HCT116 (cell line): ENCODE measurements around the gene YBX3. TPM values are rescaled to one million over a fixed set of nuclear protein-coding genes. Genes with fewer than 3 reads are reported as not detected.

ENCODE experiments used
- ATAC-seq: fragments of 200-7000 bp; cut with Tn5 transposase; 2 replicates; pipeline ENCODE4 v1.9.1; 2020; ENCODE audit warnings: mild to moderate bottlenecking, moderate library complexity
- BruUV-seq: library from RNA; stranded (reverse); fragments of 400-500 nt; replicated peaks from 2 replicates; lab custom pipeline; 2021; lab: Mats Ljungman, UMichigan
- CTCF ChIA-PET: fragments of 300-600 bp; sonication (Branson Sonifier 250); formaldehyde crosslinking; loops from one replicate; lab custom pipeline; 2021; ENCODE audit warnings: antibody characterized with exemption; lab: Charles Lee
- POLR2A ChIA-PET: fragments of 300-600, 350-600 bp; sonication (Branson Sonifier 250); formaldehyde crosslinking; loops from one replicate; lab custom pipeline; 2021; ENCODE audit warnings: antibody characterized with exemption; lab: Charles Lee
- RAD21 ChIA-PET, 2 experiments: fragments of 300-600 bp; sonication (Branson Sonifier 250); formaldehyde crosslinking; loops; one replicate each; lab custom pipeline; 2023; ENCODE audit warnings: low total read pairs in 2 of 2; ENCODE audit not compliant: uncharacterized antibody in 2 of 2, unreplicated experiment in 2 of 2, low non-redundant PET in 1 of 2; lab: Charles Lee
- DNase-seq: peaks from one replicate; pipeline ENCODE4 v3.0.0-alpha.2; 2010; ENCODE audit warnings: low read depth, low spot score
- H2AFZ ChIP-seq: fragments of 200-600 bp; shearing (Covaris generic), sonication (generic); 2 replicates; pipeline ENCODE4 v1.6.1; 2017; ENCODE audit warnings: low read depth, mixed run types, mixed read lengths, antibody characterized with exemption, low read length; ENCODE audit not compliant: poor library complexity, severe bottlenecking
- H3K27ac ChIP-seq: 2 replicates; pipeline ENCODE4 v1.5.1; 2012; ENCODE audit warnings: low read depth, low read length
- H3K27me3 ChIP-seq: fragments of 200-600 bp; sonication (generic); 2 replicates; pipeline ENCODE4 v1.6.1; 2016; ENCODE audit warnings: mixed run types, low read length, mixed read lengths; ENCODE audit not compliant: insufficient read depth
- H3K36me3 ChIP-seq, 2 experiments: fragments of 200-500 bp in 1 of 2; fragments of 200-600 bp in 1 of 2; sonication (Bioruptor generic) in 1 of 2; sonication (generic) in 1 of 2; 2 replicates each; pipeline versions ENCODE4 v1.5.1 to v1.6.1; 2014 to 2016; ENCODE audit warnings: low read length in 2 of 2, inconsistent platforms in 1 of 2, mixed read lengths in 1 of 2, mixed run types in 1 of 2; ENCODE audit not compliant: insufficient read depth in 2 of 2, control insufficient read depth in 1 of 2
- H3K4me1 ChIP-seq, 2 experiments: fragments of 200-600 bp in 1 of 2; sonication (generic) in 1 of 2; 2 replicates each; pipeline versions ENCODE4 v1.5.1 to v1.6.1; 2012 to 2017; ENCODE audit warnings: low read length in 2 of 2, inconsistent platforms in 1 of 2, mild to moderate bottlenecking in 1 of 2, mixed read lengths in 1 of 2, mixed run types in 1 of 2, moderate library complexity in 1 of 2; ENCODE audit not compliant: insufficient read depth in 2 of 2, control insufficient read depth in 1 of 2
- H3K4me2 ChIP-seq: fragments of 200-600 bp; sonication (generic); 2 replicates; pipeline ENCODE4 v1.6.1; 2017; ENCODE audit warnings: mixed run types, low read length, mixed read lengths
- H3K4me3 ChIP-seq, 2 experiments: fragments of 200-600 bp in 1 of 2; sonication (generic) in 1 of 2; replicated peaks in 1 of 2; 2 replicates each; pipeline ENCODE4 v1.5.1; 2011 to 2016; ENCODE audit warnings: low read length in 2 of 2, control low read depth in 1 of 2, low read depth in 1 of 2, mild to moderate bottlenecking in 1 of 2, mixed read lengths in 1 of 2, mixed run types in 1 of 2
- H3K79me2 ChIP-seq: fragments of 200-600 bp; sonication (generic); 2 replicates; pipeline ENCODE4 v1.6.1; 2017; ENCODE audit warnings: mild to moderate bottlenecking, mixed run types, low read length, moderate library complexity, mixed read lengths; ENCODE audit not compliant: insufficient read depth
- H3K9ac ChIP-seq: fragments of 200-600 bp; sonication (generic); 2 replicates; pipeline ENCODE4 v1.6.1; 2016; ENCODE audit warnings: low read length, mixed read lengths
- H3K9me2 ChIP-seq: fragments of 200-600 bp; sonication (generic), shearing (Covaris generic); 2 replicates; pipeline ENCODE4 v1.6.1; 2017; ENCODE audit warnings: mixed run types, mild to moderate bottlenecking, moderate library complexity; ENCODE audit not compliant: insufficient read depth
- H3K9me3 ChIP-seq, 2 experiments: fragments of 200-500 bp in 1 of 2; fragments of 200-600 bp in 1 of 2; sonication (Bioruptor generic) in 1 of 2; sonication (generic) in 1 of 2; 2 replicates each; pipeline ENCODE4 v1.6.1; 2014 to 2017; ENCODE audit warnings: low read length in 2 of 2, mixed read lengths in 2 of 2, inconsistent platforms in 1 of 2, low read depth in 1 of 2, mild to moderate bottlenecking in 1 of 2, mixed run types in 1 of 2, moderate library complexity in 1 of 2; ENCODE audit not compliant: control insufficient read depth in 1 of 2, insufficient read depth in 1 of 2
- H4K20me1 ChIP-seq: fragments of 200-600 bp; sonication (generic), shearing (Covaris generic); 2 replicates; pipeline ENCODE4 v1.6.1; 2017; ENCODE audit warnings: mixed run types, mild to moderate bottlenecking, moderate library complexity; ENCODE audit not compliant: insufficient read depth
- CTCF ChIP-seq, 3 experiments: fragments of 200-600 bp in 1 of 3; sonication (generic) in 1 of 3; IDR thresholded peaks in 2 of 3; conservative IDR thresholded peaks in 1 of 3; 2 replicates each; pipeline ENCODE4 v1.5.1; 2012 to 2017; ENCODE audit warnings: low read depth in 2 of 3, low read length in 2 of 3, antibody characterized with exemption in 1 of 3, borderline replicate concordance in 1 of 3, control low read depth in 1 of 3, mild to moderate bottlenecking in 1 of 3, mixed read lengths in 1 of 3, mixed run types in 1 of 3, moderate library complexity in 1 of 3; ENCODE audit not compliant: insufficient read depth in 1 of 3
- ELF1 ChIP-seq: IDR thresholded peaks from 2 replicates; pipeline ENCODE4 v1.6.1; 2012; ENCODE audit warnings: low read depth, borderline replicate concordance
- SIN3A ChIP-seq: IDR thresholded peaks from 2 replicates; pipeline ENCODE4 v1.6.1; 2012; ENCODE audit warnings: low read depth
- ZBTB33 ChIP-seq: IDR thresholded peaks from 2 replicates; pipeline ENCODE4 v1.6.1; 2011; ENCODE audit warnings: mild to moderate bottlenecking, low read length, moderate library complexity; ENCODE audit not compliant: insufficient replicate concordance; ENCODE audit errors: extremely low read depth
- intact Hi-C: fragments of 100-400 bp; cut with micrococcal nuclease; formaldehyde crosslinking; loops from 2 replicates; pipeline ENCODE4 v1.10.0; 2022
- total RNA-seq: library from RNA; stranded (reverse); gene quantifications from one replicate; pipeline ENCODE4 v1.2.1, GENCODE V29; 2021; ENCODE audit not compliant: unreplicated experiment

YBX3 gene
- total RNA-seq, 1 experiment from 2014 or later, result 419 TPM

GRCh38 chr12:10718279-10718821, 4.8 kb downstream of the YBX3 start (continued):
- no peak for TF ChIP-seq CTCF (IDR thresholded peaks at IDR 0.05 in 2 of 3, conservative IDR thresholded peaks at IDR 0.05 in 1 of 3; ENCODE audit: borderline replicate concordance in 1 of 3, insufficient read depth in 1 of 3, low read depth in 2 of 3, low read length in 2 of 3)

GRCh38 chr12:10717410-10717809, 5.7 kb downstream of the YBX3 start:
- H2AFZ ChIP-seq, result no peak overlapping the region
- H3K27ac ChIP-seq, result peak overlapping the region; percentile 68
- POLR2A ChIA-PET, result interaction anchor here (1.0 kb wide), 1 partner anchor 35 kb away, joined by 3 read pairs; no protein-coding TSS in a partner anchor
- peaks cover 100% of the 10 kb centered on the region for H3K79me2 ChIP-seq
- H3K4me2 ChIP-seq, result peak overlapping the region; percentile 77
- H3K9ac ChIP-seq, result peak overlapping the region; percentile 48
- no peaks in the 10 kb centered on the region for H3K9me2 ChIP-seq
- no peaks in the 10 kb centered on the region for H3K27me3 ChIP-seq
- TF ChIP-seq ELF1 (no peak), ZBTB33 (no peak), CTCF (IDR thresholded peaks at IDR 0.05 in 2 of 3, conservative IDR thresholded peaks at IDR 0.05 in 1 of 3; ENCODE audit: borderline replicate concordance in 1 of 3, insufficient read depth in 1 of 3, low read depth in 2 of 3, low read length in 2 of 3) (no peak), SIN3A (no peak)
- CTCF ChIA-PET, result interaction anchor here (3.0 kb wide), 1 partner anchor 32 kb away, joined by 12 read pairs; no protein-coding TSS in a partner anchor
- intact Hi-C loops, result loop anchor here (2.0 kb wide), 1 partner anchor 505 kb away; the partner anchor contains the start of gene GABARAPL1
- peaks cover 54 to 63% of the 10 kb centered on the region in 2 experiments for H3K4me1 ChIP-seq
- H3K9me3 ChIP-seq, result no peaks in the 10 kb centered on the region
- ATAC-seq (peak; percentile 3; the same call in 1 of the 2 replicates), DNase-seq (no peak)
- peaks cover 36% of the 10 kb centered on the region; the same call in 1 of the 2 replicates for H4K20me1 ChIP-seq
- peaks cover 30 to 47% of the 10 kb centered on the region in 2 experiments for H3K36me3 ChIP-seq
- no TSS peak for BruUV-seq
- H3K4me3 ChIP-seq, result peak overlapping the region in 1 of 2 experiments; percentile 41; a peak in 2 of 4 replicates
- RAD21 ChIA-PET, result no interaction called here
